NCI-H2081 (cell line): ENCODE measurements around the gene IL1RAP.

ENCODE experiments used
- DNase-seq, 2 experiments: peaks; one replicate each; lab custom pipeline; 2025; lab: John Stamatoyannopoulos, UW

Gene IL1RAP

GRCh38 chr3:190577225-190577624 is 63.3 kb downstream of the IL1RAP start:
- DNase-seq, result no peak

GRCh38 chr3:190579514-190580137 is 65.7 kb downstream of the IL1RAP start:
- no peak for DNase-seq

- no peak for DNase-seq
These were observed 66.5 kb downstream of the IL1RAP start for GRCh38 chr3:190580417-190580816.

- no peak for DNase-seq
These were observed 67.2 kb downstream of the IL1RAP start for GRCh38 chr3:190581041-190581541.

GRCh38 chr3:190582667-190583066 is 68.8 kb downstream of the IL1RAP start:
- no peak for DNase-seq

- no peak for DNase-seq
These were observed 72.1 kb downstream of the IL1RAP start for GRCh38 chr3:190585805-190586630.

- DNase-seq, result no peak
These were observed 72.7 kb downstream of the IL1RAP start for GRCh38 chr3:190586631-190587011.

GRCh38 chr3:190588570-190588969 is 74.7 kb downstream of the IL1RAP start:
- no peak for DNase-seq

GRCh38 chr3:190589326-190589725 is 75.4 kb downstream of the IL1RAP start:
- DNase-seq, result no peak

GRCh38 chr3:190591080-190591479 is 77.2 kb downstream of the IL1RAP start:
- no peak for DNase-seq

GRCh38 chr3:190593075-190593474 is 79.2 kb downstream of the IL1RAP start:
- DNase-seq, result no peak

GRCh38 chr3:190594171-190594570 is 80.3 kb downstream of the IL1RAP start:
- no peak for DNase-seq

- no peak for DNase-seq
These were observed 81.4 kb downstream of the IL1RAP start for GRCh38 chr3:190595179-190595795.

- DNase-seq, result no peak
These were observed 81.9 kb downstream of the IL1RAP start for GRCh38 chr3:190595807-190596206.

GRCh38 chr3:190596349-190597285 is 82.7 kb downstream of the IL1RAP start:
- no peak for DNase-seq

GRCh38 chr3:190597291-190597690 is 83.4 kb downstream of the IL1RAP start:
- no peak for DNase-seq

GRCh38 chr3:190601622-190602021 is 87.7 kb downstream of the IL1RAP start:
- no peak for DNase-seq

- no peak for DNase-seq
These were observed 91.5 kb downstream of the IL1RAP start for GRCh38 chr3:190605385-190605784.

- DNase-seq, result no peak
These were observed 92.7 kb downstream of the IL1RAP start for GRCh38 chr3:190606596-190606995.

- DNase-seq, result no peak
These were observed 93.1 kb downstream of the IL1RAP start for GRCh38 chr3:190607021-190607420.

GRCh38 chr3:190608850-190609589 is 95.1 kb downstream of the IL1RAP start:
- DNase-seq, result no peak
